GM06990 (cell line): ENCODE measurements around the gene MOCS1.

Experiments used
- DNase-seq: peaks from one replicate; pipeline ENCODE4 v3.0.0-alpha.2; 2011; ENCODE audit not compliant: insufficient read length; ENCODE audit errors: extremely low read depth
- H3K27me3 ChIP-seq: replicated peaks from 2 replicates; pipeline ENCODE4 v1.6.0; 2011; ENCODE audit warnings: low read length; ENCODE audit not compliant: control insufficient read depth, insufficient read depth
- H3K36me3 ChIP-seq: 2 replicates; pipeline ENCODE4 v1.5.1; 2011; ENCODE audit warnings: low read length; ENCODE audit not compliant: control insufficient read depth, insufficient read depth
- H3K4me3 ChIP-seq: replicated peaks from 2 replicates; pipeline ENCODE4 v1.5.1; 2011; ENCODE audit warnings: low read depth, mild to moderate bottlenecking, control low read depth, low read length
- CTCF ChIP-seq: IDR thresholded peaks from 2 replicates; pipeline ENCODE4 v1.5.1; 2011; ENCODE audit warnings: low read length, control low read depth, mild to moderate bottlenecking, inconsistent platforms; ENCODE audit not compliant: insufficient read depth, poor library complexity, severe bottlenecking

MOCS1 gene

DNA sequence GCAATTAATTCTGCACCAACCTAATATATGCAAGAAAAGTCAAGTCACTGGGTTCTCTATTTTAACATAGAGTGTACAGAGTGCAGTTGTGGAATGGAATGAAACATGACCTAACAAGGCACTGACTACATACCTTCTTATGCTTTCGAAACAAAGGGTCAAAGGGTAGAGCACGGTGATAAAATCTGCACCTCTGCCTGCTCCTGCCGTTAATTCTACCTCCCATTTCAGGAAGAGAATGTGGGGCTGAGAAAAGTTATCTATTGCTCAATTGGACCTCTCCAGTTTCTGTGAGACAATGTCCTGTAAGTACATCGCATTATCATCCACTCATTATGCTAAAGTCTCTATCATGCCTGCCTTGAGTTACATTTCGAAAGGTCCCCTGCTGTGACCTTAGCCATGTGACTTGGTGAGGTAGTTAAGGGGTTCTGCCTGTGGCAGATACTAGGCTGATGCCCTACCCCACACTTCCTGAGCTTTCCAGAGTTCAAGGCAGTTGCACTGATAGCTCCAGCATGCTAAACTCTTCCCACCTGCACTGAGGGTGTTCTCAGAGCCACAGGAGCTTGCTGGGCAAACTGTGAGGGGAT lies 14.0 kb upstream of the MOCS1 start:
- DNase-seq: no peak
- H3K36me3 ChIP-seq: no peaks in the 10 kb centered on the region
- H3K27me3 ChIP-seq: no peaks in the 10 kb centered on the region; the same call in none of the 2 replicates
- H3K4me3 ChIP-seq: no peak overlapping the region
- no peak for TF ChIP-seq CTCF

DNA sequence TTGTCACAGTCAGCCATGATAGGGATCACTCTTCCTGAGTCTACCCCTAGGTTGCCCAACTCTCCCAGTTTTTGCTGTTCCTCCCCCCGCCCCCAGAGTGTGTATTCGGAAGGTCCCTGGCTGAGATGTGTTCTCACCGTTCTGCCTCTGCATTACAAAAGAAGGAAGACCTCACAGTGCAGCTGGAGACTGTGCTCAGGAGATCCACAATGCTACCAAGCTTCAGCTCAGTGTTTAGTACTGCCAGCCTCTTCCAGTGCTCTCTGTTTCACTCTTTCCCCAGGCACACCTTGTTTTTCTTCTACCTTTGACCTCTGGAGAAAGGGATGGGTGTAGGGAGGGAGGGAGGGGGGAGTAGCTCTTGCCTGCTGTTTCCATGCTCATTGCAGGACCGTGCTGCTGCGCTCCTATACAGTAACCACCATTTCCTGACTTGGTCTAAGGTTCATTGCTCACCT lies 13.4 kb upstream of the MOCS1 start:
- no peak for DNase-seq
- H3K4me3 ChIP-seq: no peak overlapping the region
- TF ChIP-seq CTCF: no peak

GRCh38 chr6:39945626-39946025 lies 11.4 kb upstream of the MOCS1 start:
- no peak for TF ChIP-seq CTCF
- H3K36me3 ChIP-seq: no peaks in the 10 kb centered on the region
- H3K4me3 ChIP-seq: no peak overlapping the region
- H3K27me3 ChIP-seq: no peaks in the 10 kb centered on the region; the same call in none of the 2 replicates
- no peak for DNase-seq

More for the DNA sequence above, 13.4 kb upstream of the MOCS1 start:
- no peaks in the 10 kb centered on the region for H3K36me3 ChIP-seq
- H3K27me3 ChIP-seq: no peaks in the 10 kb centered on the region; the same call in none of the 2 replicates

DNA sequence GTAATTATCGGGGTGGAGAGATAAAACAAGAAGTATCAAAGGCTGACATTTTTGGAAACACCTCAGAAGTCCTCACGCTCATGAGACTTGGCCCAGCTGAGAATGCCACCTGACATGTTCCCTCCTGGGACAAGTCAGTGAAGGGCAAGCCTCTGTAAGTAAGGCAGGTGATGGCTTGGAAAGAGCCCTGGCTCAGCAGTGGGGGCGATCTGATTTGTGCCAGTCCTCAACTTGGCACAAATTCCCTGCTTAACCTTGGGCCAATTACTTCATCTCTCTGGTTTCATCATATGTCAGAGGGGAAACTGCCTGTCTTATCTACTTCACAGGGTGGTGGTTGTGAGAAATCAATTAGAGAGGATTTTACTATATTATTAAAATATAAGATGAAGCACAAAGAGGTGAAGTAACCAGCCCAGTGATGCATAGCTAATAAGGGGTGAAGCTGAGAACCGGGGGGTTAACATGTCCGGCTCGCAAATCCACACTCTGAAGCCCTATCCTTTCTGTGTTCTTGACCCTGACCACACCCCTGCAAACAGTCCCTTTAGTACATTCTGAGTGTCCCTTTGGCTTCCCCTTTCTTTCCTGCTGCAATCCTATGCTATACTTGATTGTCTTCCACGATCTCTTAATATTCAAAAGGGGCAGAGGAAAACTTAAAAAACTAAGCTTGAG lies 8.8 kb upstream of the MOCS1 start:
- no peak for DNase-seq
- no peaks in the 10 kb centered on the region for H3K36me3 ChIP-seq
- no peak for TF ChIP-seq CTCF
- no peaks in the 10 kb centered on the region; the same call in none of the 2 replicates for H3K27me3 ChIP-seq
- no peak overlapping the region for H3K4me3 ChIP-seq

DNA sequence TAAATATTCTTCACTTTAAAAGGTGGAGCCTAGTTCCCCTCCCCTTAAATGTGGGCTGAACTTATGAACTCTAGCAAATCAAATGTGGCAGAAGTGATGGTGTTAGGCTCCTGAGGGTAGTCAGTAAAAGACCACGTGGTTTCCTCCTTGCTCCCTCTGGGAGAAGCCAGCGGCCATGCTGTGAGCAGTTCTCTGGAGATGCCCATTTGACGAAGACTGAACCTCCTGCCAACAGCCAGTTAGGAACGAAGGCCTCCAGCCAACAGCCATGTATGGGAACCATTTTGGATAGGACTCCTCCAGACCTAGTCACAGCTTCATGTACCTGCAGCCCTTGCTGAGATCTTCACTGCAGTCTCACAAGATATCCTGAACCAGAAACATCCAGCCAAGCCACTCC lies 7.6 kb upstream of the MOCS1 start:
- no peaks in the 10 kb centered on the region for H3K36me3 ChIP-seq
- no peak for DNase-seq

More for the DNA sequence above, 7.6 kb upstream of the MOCS1 start:
- no peak overlapping the region for H3K4me3 ChIP-seq
- H3K27me3 ChIP-seq: no peaks in the 10 kb centered on the region; the same call in none of the 2 replicates
- TF ChIP-seq CTCF: no peak
